GM23338 (cell line): ENCODE results near the gene AMDHD1. TPM values are rescaled to one million over a fixed set of nuclear protein-coding genes. Genes with fewer than 3 reads are reported as not detected.

Source experiments
- ATAC-seq: fragments of 200-7000 bp; cut with Tn5 transposase; 3 replicates; pipeline ENCODE4 v1.9.1; 2020
- DNase-seq: peaks from one replicate; pipeline ENCODE4 v3.0.0-alpha.2; 2015; ENCODE audit warnings: low spot score
- H2AFZ ChIP-seq: fragments of 200-600 bp; sonication (generic); 2 replicates; pipeline ENCODE4 v1.8.0; 2016; ENCODE audit warnings: antibody characterized with exemption, mild to moderate bottlenecking, moderate library complexity
- H3F3A ChIP-seq: fragments of 200-600 bp; sonication (generic); replicated peaks from 2 replicates; pipeline ENCODE4 v1.8.0; 2017; ENCODE audit warnings: antibody characterized with exemption, mixed run types, low read depth
- H3K27ac ChIP-seq: fragments of 200-600 bp; sonication (generic); 2 replicates; pipeline ENCODE4 v1.6.1; 2016; ENCODE audit warnings: low read depth
- H3K27me3 ChIP-seq: fragments of 200-600 bp; sonication (generic); 2 replicates; pipeline ENCODE4 v1.8.0; 2016; ENCODE audit warnings: mild to moderate bottlenecking, mixed run types, moderate library complexity; ENCODE audit not compliant: insufficient read depth
- H3K36me3 ChIP-seq: fragments of 200-600 bp; sonication (generic); 2 replicates; pipeline ENCODE4 v1.8.0; 2016; ENCODE audit warnings: mild to moderate bottlenecking; ENCODE audit not compliant: insufficient read depth
- H3K4me1 ChIP-seq: fragments of 200-600 bp; sonication (generic); 2 replicates; pipeline ENCODE4 v1.8.0; 2016; ENCODE audit warnings: mild to moderate bottlenecking, moderate library complexity; ENCODE audit not compliant: insufficient read depth
- H3K4me2 ChIP-seq: fragments of 200-600 bp; sonication (generic); 2 replicates; pipeline ENCODE4 v1.7.1; 2017; ENCODE audit warnings: mixed run types
- H3K4me3 ChIP-seq: fragments of 200-600 bp; sonication (generic); 2 replicates; pipeline ENCODE4 v1.6.1; 2016; ENCODE audit warnings: mixed run types
- H3K79me2 ChIP-seq: fragments of 200-600 bp; sonication (generic); replicated peaks from 2 replicates; pipeline ENCODE4 v1.8.0; 2017; ENCODE audit warnings: mild to moderate bottlenecking; ENCODE audit not compliant: insufficient read depth
- H3K9me2 ChIP-seq: fragments of 200-600 bp; sonication (generic); 2 replicates; pipeline ENCODE4 v1.8.0; 2017; ENCODE audit not compliant: insufficient read depth
- H4K20me1 ChIP-seq: fragments of 200-600 bp; sonication (generic); replicated peaks from 2 replicates; pipeline ENCODE4 v1.8.0; 2017; ENCODE audit warnings: mild to moderate bottlenecking; ENCODE audit not compliant: insufficient read depth
- H3K27ac Mint-ChIP-seq: 2 replicates; pipeline ENCODE4 v1.8.0; 2020; ENCODE audit warnings: inconsistent platforms, mild to moderate bottlenecking, moderate library complexity, mixed read lengths
- H3K27me3 Mint-ChIP-seq: 3 replicates; pipeline ENCODE4 v1.8.0; 2022; ENCODE audit warnings: low read depth, mild to moderate bottlenecking, moderate library complexity, mixed read lengths, inconsistent platforms; ENCODE audit not compliant: insufficient read depth, poor library complexity
- H3K36me3 Mint-ChIP-seq: 3 replicates; pipeline ENCODE4 v1.8.0; 2021; ENCODE audit warnings: low read depth, mild to moderate bottlenecking, inconsistent platforms, moderate library complexity, mixed read lengths
- H3K4me1 Mint-ChIP-seq: 3 replicates; pipeline ENCODE4 v1.8.0; 2020; ENCODE audit warnings: mild to moderate bottlenecking, inconsistent platforms, mixed read lengths
- H3K4me3 Mint-ChIP-seq: 3 replicates; pipeline ENCODE4 v1.8.0; 2021; ENCODE audit warnings: moderate library complexity, mild to moderate bottlenecking, inconsistent platforms, mixed read lengths
- H3K9me3 Mint-ChIP-seq: 3 replicates; pipeline ENCODE4 v1.8.0; 2020; ENCODE audit warnings: moderate library complexity, mild to moderate bottlenecking, inconsistent platforms, mixed read lengths
- CREB1 ChIP-seq: fragments of 250-450 bp; sonication (Bioruptor Pico); IDR thresholded peaks from 2 replicates; pipeline ENCODE4 v1.5.0; 2020; ENCODE audit warnings: low read depth, mild to moderate bottlenecking, moderate library complexity
- EZH2 ChIP-seq: fragments of 200-600 bp; sonication (generic); IDR thresholded peaks from one replicate; pipeline ENCODE4 v1.8.0; 2017; ENCODE audit warnings: antibody characterized with exemption, mild to moderate bottlenecking, low read depth; ENCODE audit not compliant: unreplicated experiment
- EZH2phosphoT487 ChIP-seq: fragments of 200-600 bp; sonication (generic); IDR thresholded peaks from one replicate; pipeline ENCODE4 v1.8.1; 2018; ENCODE audit warnings: antibody characterized with exemption; ENCODE audit not compliant: unreplicated experiment
- JUNB ChIP-seq: IDR thresholded peaks from one replicate; pipeline ENCODE4 v1.6.1; 2016; ENCODE audit warnings: antibody characterized with exemption; ENCODE audit not compliant: unreplicated experiment
- NANOG ChIP-seq: IDR thresholded peaks from 2 replicates; pipeline ENCODE4 v1.6.1; 2016; ENCODE audit warnings: antibody characterized with exemption, borderline replicate concordance
- POLR2AphosphoS5 ChIP-seq: IDR thresholded peaks from 2 replicates; pipeline ENCODE4 v1.6.1; 2016; ENCODE audit warnings: antibody characterized with exemption, low read depth
- STAT1 ChIP-seq: IDR thresholded peaks from one replicate; pipeline ENCODE4 v1.6.1; 2016; ENCODE audit warnings: antibody characterized with exemption; ENCODE audit not compliant: unreplicated experiment
- ZNF114 ChIP-seq: fragments of 250-450 bp; sonication (Bioruptor Pico); IDR thresholded peaks from 2 replicates; pipeline ENCODE4 v1.5.0; 2020; ENCODE audit warnings: mild to moderate bottlenecking, moderate library complexity
- ZNF331 ChIP-seq: fragments of 250-450 bp; sonication (Bioruptor Pico); IDR thresholded peaks from 2 replicates; pipeline ENCODE4 v1.5.0; 2020; ENCODE audit warnings: low read depth, mild to moderate bottlenecking, moderate library complexity
- polyA plus RNA-seq: library from polyadenylated mRNA; unstranded; fragments of >200 nt; fragmentation: Nextera tagmentation; extraction: Ambion mirVana; gene quantifications from 2 replicates; pipeline ENCODE4 v1.2.1, GENCODE V29; 2016
- total RNA-seq: library from RNA; depleted of rRNA; stranded (reverse); fragments of >200 nt; shearing (Covaris generic); gene quantifications from 2 replicates; pipeline ENCODE4 v1.2.3, GENCODE V29; 2014
- TF ChIP-seq, protein P1 (sequence below): fragments of 250-450 bp; sonication (Bioruptor Pico); IDR thresholded peaks from 2 replicates; pipeline ENCODE4 v1.5.0; 2020; ENCODE audit warnings: mild to moderate bottlenecking, moderate library complexity
- TF ChIP-seq, protein P2 (sequence below): IDR thresholded peaks from one replicate; pipeline ENCODE4 v1.6.1; 2018; ENCODE audit warnings: antibody characterized with exemption; ENCODE audit not compliant: unreplicated experiment
- TF ChIP-seq, protein P3 (sequence below), 2 experiments: fragments of 200-600 bp in 1 of 2; sonication (generic) in 1 of 2; conservative IDR thresholded peaks; 2 replicates each; pipeline versions ENCODE4 v1.5.1 to v1.6.1; 2016 to 2017; ENCODE audit warnings: antibody characterized with exemption in 2 of 2, low read depth in 2 of 2, mild to moderate bottlenecking in 2 of 2, moderate library complexity in 1 of 2
- TF ChIP-seq, protein P4 (sequence below): IDR thresholded peaks from 2 replicates; pipeline ENCODE4 v1.6.1; 2016; ENCODE audit warnings: antibody characterized with exemption

Gene AMDHD1
- total and polyA plus RNA-seq, 2 experiments from 2014 or later, result 0.21 to 0.24 TPM

DNA sequence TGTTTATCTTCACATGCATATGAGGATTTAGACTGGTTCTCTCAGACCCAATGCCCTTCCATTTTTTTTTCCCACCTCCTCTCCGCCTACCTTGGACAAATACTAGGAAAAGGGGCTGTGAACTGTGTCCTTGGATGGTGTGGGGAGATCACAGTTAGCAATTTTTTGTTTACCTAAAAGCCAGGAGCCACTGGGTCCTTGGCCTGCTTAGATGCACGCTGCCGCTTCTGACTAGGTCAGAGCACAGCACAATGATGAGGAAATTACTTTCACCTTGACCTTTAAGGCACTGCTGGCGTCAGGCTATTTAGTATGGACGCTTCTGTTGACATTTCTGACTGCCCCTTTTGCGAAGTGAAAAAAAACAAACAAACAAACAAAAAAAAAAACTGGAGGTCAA is 2.6 kb upstream of the AMDHD1 start:
- Histone ChIP-seq H3K4me2 (no peak overlapping the region), H3K4me1 (peaks cover 4% of the 10 kb centered on the region; the same call in 1 of the 2 replicates), H3F3A (no peaks in the 10 kb centered on the region), H3K36me3 (no peaks in the 10 kb centered on the region), H3K27me3 (peaks cover 22% of the 10 kb centered on the region), H3K4me3 (no peak overlapping the region), H3K9me2 (no peaks in the 10 kb centered on the region), H2AFZ (no peak overlapping the region; the same call in 1 of the 2 replicates), H3K27ac (no peak overlapping the region), H3K79me2 (no peaks in the 10 kb centered on the region), H4K20me1 (no peaks in the 10 kb centered on the region)
- H3K4me3 Mint-ChIP-seq, result no peak overlapping the region
- no peaks in the 10 kb centered on the region for H3K36me3 Mint-ChIP-seq
- peaks cover 16% of the 10 kb centered on the region for H3K27me3 Mint-ChIP-seq
- peaks cover 4% of the 10 kb centered on the region; the same call in 2 of the 3 replicates for H3K4me1 Mint-ChIP-seq
- DNase-seq, result no peak
- no peak overlapping the region for H3K27ac Mint-ChIP-seq
- ATAC-seq, result no peak
- no peaks in the 10 kb centered on the region for H3K9me3 Mint-ChIP-seq
- no peak for TF ChIP-seq ZNF331
- TF ChIP-seq, protein P1, sequence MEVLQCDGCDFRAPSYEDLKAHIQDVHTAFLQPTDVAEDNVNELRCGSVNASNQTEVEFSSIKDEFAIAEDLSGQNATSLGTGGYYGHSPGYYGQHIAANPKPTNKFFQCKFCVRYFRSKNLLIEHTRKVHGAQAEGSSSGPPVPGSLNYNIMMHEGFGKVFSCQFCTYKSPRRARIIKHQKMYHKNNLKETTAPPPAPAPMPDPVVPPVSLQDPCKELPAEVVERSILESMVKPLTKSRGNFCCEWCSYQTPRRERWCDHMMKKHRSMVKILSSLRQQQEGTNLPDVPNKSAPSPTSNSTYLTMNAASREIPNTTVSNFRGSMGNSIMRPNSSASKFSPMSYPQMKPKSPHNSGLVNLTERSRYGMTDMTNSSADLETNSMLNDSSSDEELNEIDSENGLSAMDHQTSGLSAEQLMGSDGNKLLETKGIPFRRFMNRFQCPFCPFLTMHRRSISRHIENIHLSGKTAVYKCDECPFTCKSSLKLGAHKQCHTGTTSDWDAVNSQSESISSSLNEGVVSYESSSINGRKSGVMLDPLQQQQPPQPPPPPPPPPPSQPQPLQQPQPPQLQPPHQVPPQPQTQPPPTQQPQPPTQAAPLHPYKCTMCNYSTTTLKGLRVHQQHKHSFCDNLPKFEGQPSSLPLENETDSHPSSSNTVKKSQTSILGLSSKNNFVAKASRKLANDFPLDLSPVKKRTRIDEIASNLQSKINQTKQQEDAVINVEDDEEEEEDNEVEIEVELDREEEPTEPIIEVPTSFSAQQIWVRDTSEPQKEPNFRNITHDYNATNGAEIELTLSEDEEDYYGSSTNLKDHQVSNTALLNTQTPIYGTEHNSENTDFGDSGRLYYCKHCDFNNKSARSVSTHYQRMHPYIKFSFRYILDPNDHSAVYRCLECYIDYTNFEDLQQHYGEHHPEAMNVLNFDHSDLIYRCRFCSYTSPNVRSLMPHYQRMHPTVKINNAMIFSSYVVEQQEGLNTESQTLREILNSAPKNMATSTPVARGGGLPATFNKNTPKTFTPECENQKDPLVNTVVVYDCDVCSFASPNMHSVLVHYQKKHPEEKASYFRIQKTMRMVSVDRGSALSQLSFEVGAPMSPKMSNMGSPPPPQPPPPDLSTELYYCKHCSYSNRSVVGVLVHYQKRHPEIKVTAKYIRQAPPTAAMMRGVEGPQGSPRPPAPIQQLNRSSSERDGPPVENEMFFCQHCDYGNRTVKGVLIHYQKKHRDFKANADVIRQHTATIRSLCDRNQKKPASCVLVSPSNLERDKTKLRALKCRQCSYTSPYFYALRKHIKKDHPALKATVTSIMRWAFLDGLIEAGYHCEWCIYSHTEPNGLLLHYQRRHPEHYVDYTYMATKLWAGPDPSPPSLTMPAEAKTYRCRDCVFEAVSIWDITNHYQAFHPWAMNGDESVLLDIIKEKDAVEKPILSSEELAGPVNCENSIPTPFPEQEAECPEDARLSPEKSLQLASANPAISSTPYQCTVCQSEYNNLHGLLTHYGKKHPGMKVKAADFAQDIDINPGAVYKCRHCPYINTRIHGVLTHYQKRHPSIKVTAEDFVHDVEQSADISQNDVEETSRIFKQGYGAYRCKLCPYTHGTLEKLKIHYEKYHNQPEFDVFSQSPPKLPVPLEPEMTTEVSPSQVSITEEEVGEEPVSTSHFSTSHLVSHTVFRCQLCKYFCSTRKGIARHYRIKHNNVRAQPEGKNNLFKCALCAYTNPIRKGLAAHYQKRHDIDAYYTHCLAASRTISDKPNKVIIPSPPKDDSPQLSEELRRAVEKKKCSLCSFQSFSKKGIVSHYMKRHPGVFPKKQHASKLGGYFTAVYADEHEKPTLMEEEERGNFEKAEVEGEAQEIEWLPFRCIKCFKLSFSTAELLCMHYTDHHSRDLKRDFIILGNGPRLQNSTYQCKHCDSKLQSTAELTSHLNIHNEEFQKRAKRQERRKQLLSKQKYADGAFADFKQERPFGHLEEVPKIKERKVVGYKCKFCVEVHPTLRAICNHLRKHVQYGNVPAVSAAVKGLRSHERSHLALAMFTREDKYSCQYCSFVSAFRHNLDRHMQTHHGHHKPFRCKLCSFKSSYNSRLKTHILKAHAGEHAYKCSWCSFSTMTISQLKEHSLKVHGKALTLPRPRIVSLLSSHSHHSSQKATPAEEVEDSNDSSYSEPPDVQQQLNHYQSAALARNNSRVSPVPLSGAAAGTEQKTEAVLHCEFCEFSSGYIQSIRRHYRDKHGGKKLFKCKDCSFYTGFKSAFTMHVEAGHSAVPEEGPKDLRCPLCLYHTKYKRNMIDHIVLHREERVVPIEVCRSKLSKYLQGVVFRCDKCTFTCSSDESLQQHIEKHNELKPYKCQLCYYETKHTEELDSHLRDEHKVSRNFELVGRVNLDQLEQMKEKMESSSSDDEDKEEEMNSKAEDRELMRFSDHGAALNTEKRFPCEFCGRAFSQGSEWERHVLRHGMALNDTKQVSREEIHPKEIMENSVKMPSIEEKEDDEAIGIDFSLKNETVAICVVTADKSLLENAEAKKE, result no peak
- TF ChIP-seq POLR2AphosphoS5, result no peak
- no peak for TF ChIP-seq NANOG
- TF ChIP-seq, protein P2, sequence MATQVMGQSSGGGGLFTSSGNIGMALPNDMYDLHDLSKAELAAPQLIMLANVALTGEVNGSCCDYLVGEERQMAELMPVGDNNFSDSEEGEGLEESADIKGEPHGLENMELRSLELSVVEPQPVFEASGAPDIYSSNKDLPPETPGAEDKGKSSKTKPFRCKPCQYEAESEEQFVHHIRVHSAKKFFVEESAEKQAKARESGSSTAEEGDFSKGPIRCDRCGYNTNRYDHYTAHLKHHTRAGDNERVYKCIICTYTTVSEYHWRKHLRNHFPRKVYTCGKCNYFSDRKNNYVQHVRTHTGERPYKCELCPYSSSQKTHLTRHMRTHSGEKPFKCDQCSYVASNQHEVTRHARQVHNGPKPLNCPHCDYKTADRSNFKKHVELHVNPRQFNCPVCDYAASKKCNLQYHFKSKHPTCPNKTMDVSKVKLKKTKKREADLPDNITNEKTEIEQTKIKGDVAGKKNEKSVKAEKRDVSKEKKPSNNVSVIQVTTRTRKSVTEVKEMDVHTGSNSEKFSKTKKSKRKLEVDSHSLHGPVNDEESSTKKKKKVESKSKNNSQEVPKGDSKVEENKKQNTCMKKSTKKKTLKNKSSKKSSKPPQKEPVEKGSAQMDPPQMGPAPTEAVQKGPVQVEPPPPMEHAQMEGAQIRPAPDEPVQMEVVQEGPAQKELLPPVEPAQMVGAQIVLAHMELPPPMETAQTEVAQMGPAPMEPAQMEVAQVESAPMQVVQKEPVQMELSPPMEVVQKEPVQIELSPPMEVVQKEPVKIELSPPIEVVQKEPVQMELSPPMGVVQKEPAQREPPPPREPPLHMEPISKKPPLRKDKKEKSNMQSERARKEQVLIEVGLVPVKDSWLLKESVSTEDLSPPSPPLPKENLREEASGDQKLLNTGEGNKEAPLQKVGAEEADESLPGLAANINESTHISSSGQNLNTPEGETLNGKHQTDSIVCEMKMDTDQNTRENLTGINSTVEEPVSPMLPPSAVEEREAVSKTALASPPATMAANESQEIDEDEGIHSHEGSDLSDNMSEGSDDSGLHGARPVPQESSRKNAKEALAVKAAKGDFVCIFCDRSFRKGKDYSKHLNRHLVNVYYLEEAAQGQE, result no peak
- TF ChIP-seq, protein P3, sequence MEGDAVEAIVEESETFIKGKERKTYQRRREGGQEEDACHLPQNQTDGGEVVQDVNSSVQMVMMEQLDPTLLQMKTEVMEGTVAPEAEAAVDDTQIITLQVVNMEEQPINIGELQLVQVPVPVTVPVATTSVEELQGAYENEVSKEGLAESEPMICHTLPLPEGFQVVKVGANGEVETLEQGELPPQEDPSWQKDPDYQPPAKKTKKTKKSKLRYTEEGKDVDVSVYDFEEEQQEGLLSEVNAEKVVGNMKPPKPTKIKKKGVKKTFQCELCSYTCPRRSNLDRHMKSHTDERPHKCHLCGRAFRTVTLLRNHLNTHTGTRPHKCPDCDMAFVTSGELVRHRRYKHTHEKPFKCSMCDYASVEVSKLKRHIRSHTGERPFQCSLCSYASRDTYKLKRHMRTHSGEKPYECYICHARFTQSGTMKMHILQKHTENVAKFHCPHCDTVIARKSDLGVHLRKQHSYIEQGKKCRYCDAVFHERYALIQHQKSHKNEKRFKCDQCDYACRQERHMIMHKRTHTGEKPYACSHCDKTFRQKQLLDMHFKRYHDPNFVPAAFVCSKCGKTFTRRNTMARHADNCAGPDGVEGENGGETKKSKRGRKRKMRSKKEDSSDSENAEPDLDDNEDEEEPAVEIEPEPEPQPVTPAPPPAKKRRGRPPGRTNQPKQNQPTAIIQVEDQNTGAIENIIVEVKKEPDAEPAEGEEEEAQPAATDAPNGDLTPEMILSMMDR (conservative IDR thresholded peaks at IDR 0.05; ENCODE audit: low read depth in 2 of 2), result no peak
- TF ChIP-seq STAT1, result no peak
- TF ChIP-seq JUNB, result no peak
- no peak for TF ChIP-seq EZH2phosphoT487
- TF ChIP-seq EZH2, result no peak
- no peak for TF ChIP-seq CREB1 (CRISPR knock-in tag)
- TF ChIP-seq ZNF114 (CRISPR knock-in tag), result no peak
- TF ChIP-seq, protein P4, sequence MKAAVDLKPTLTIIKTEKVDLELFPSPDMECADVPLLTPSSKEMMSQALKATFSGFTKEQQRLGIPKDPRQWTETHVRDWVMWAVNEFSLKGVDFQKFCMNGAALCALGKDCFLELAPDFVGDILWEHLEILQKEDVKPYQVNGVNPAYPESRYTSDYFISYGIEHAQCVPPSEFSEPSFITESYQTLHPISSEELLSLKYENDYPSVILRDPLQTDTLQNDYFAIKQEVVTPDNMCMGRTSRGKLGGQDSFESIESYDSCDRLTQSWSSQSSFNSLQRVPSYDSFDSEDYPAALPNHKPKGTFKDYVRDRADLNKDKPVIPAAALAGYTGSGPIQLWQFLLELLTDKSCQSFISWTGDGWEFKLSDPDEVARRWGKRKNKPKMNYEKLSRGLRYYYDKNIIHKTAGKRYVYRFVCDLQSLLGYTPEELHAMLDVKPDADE, result no peak
